GM18520 (cell line): ENCODE measurements around the gene E2F2.

Experiments used
- ATAC-seq: cut with Tn5 transposase; IDR thresholded peaks from one replicate; pipeline ENCODE4 v1.9.1; 2021; ENCODE audit not compliant: unreplicated experiment

E2F2 gene

GRCh38 chr1:23563003-23563402 is 32.0 kb upstream of the E2F2 start:
- ATAC-seq: no peak

- ATAC-seq: no peak
Observed at GRCh38 chr1:23562137-23562876, 31.3 kb upstream of the E2F2 start.

- no peak for ATAC-seq
Observed at GRCh38 chr1:23561813-23562100, 30.7 kb upstream of the E2F2 start.

- ATAC-seq: no peak
Observed at GRCh38 chr1:23561076-23561812, 30.2 kb upstream of the E2F2 start.

GRCh38 chr1:23559985-23560741 is 29.1 kb upstream of the E2F2 start:
- no peak for ATAC-seq

- peak; percentile 63 for ATAC-seq
Observed at GRCh38 chr1:23559136-23559984, 28.3 kb upstream of the E2F2 start, which contains the start of gene ID3. ID3 (minus strand) TSS chr1:23559501; CDS start chr1:23559426, 75 bp downstream.

GRCh38 chr1:23558872-23559135 is 27.8 kb upstream of the E2F2 start:
- no peak for ATAC-seq

GRCh38 chr1:23558140-23558871 is 27.3 kb upstream of the E2F2 start:
- no peak for ATAC-seq

- ATAC-seq: no peak
Observed at GRCh38 chr1:23557471-23558124, 26.6 kb upstream of the E2F2 start.

- ATAC-seq: no peak
Observed at GRCh38 chr1:23556635-23557470, 25.8 kb upstream of the E2F2 start.

- ATAC-seq: no peak
Observed at GRCh38 chr1:23555986-23556634, 25.1 kb upstream of the E2F2 start.

GRCh38 chr1:23555270-23555985 is 24.4 kb upstream of the E2F2 start:
- no peak for ATAC-seq

- ATAC-seq: peak; percentile 42
Observed at GRCh38 chr1:23554481-23555269, 23.6 kb upstream of the E2F2 start.

GRCh38 chr1:23554127-23554480 is 23.1 kb upstream of the E2F2 start:
- no peak for ATAC-seq

- ATAC-seq: no peak
Observed at GRCh38 chr1:23553231-23554126, 22.4 kb upstream of the E2F2 start.

- ATAC-seq: no peak
Observed at GRCh38 chr1:23551849-23552248, 20.8 kb upstream of the E2F2 start.
